K562 (cell line): ENCODE results near the gene TNIK. TPM values are rescaled to one million over a fixed set of nuclear protein-coding genes. Genes with fewer than 3 reads are reported as not detected.

Experiments used
- ATAC-seq: fragments of 200-7000 bp; cut with Tn5 transposase; 3 replicates; pipeline ENCODE4 v1.9.1; 2020; ENCODE audit warnings: moderate library complexity
- BruUV-seq: library from RNA; stranded (reverse); fragments of 400-500 nt; replicated peaks from 2 replicates; lab custom pipeline; 2021; lab: Mats Ljungman, UMichigan
- CTCF ChIA-PET: fragments of 300-600 bp; formaldehyde crosslinking; extraction: SDS; loops from one replicate; lab custom pipeline; 2021; ENCODE audit warnings: low intra/inter-chr PET ratio; lab: Yijun Ruan, JAX
- POLR2A ChIA-PET: fragments of 300-600, 350-650 bp; sonication (Branson Sonifier 250); formaldehyde crosslinking; extraction: SDS; loops from one replicate; lab custom pipeline; 2021; ENCODE audit warnings: antibody characterized with exemption, inconsistent platforms; lab: Yijun Ruan, JAX
- DNase-seq, 4 experiments: peaks; one replicate each; pipeline versions ENCODE4 v3.0.0 to v3.0.0-alpha.2; 2011 to 2018; ENCODE audit warnings: low spot score in 3 of 4, mixed read lengths in 3 of 4; ENCODE audit errors: extremely low read depth in 1 of 4
- FAIRE-seq: peaks from 2 replicates; lab custom pipeline; 2011; peaks lifted over from hg19 to GRCh38; lab: Jason Lieb, UNC
- H2AFZ ChIP-seq: 2 replicates; pipeline ENCODE4 v1.6.0; 2011; ENCODE audit warnings: low read depth, low read length, control low read depth, inconsistent platforms
- H3K27ac ChIP-seq: fragments of 200-600 bp; 3 replicates; pipeline ENCODE4 v1.8.0; 2011; ENCODE audit warnings: low read depth, mild to moderate bottlenecking, control low read depth, inconsistent platforms, low read length, moderate library complexity, mixed read lengths; ENCODE audit errors: extremely low read depth
- H3K27me3 ChIP-seq, 2 experiments: fragments of 300-600 bp in 1 of 2; 2 replicates in 1 of 2; 3 replicates in 1 of 2; pipeline versions ENCODE4 v1.6.0 to v1.8.0; 2011; ENCODE audit warnings: inconsistent platforms in 2 of 2, low read length in 2 of 2, mild to moderate bottlenecking in 1 of 2, mixed read lengths in 1 of 2, moderate library complexity in 1 of 2; ENCODE audit not compliant: control insufficient read depth in 2 of 2, insufficient read depth in 2 of 2
- H3K36me3 ChIP-seq: fragments of 300-600 bp; 3 replicates; pipeline ENCODE4 v1.8.0; 2011; ENCODE audit warnings: mild to moderate bottlenecking, low read length, inconsistent platforms; ENCODE audit not compliant: control insufficient read depth, insufficient read depth
- H3K4me1 ChIP-seq, 2 experiments: fragments of 200-600 bp in 1 of 2; replicated peaks in 1 of 2; 2 replicates in 1 of 2; 3 replicates in 1 of 2; pipeline versions ENCODE4 v1.5.1 to v1.8.0; 2011; ENCODE audit warnings: inconsistent platforms in 2 of 2, low read length in 2 of 2, mild to moderate bottlenecking in 1 of 2, mixed read lengths in 1 of 2, moderate library complexity in 1 of 2; ENCODE audit not compliant: control insufficient read depth in 2 of 2, insufficient read depth in 2 of 2
- H3K4me2 ChIP-seq: 2 replicates; pipeline ENCODE4 v1.6.1; 2011; ENCODE audit warnings: low read length, control low read depth, inconsistent platforms, mixed read lengths; ENCODE audit not compliant: insufficient read depth
- H3K4me3 ChIP-seq: fragments of 200-600 bp; sonication (generic), shearing (Covaris generic); 2 replicates; pipeline ENCODE4 v1.5.1; 2016; ENCODE audit warnings: control low read depth, inconsistent platforms
- H3K79me2 ChIP-seq: fragments of 200-600 bp; 3 replicates; pipeline ENCODE4 v1.8.0; 2011; ENCODE audit warnings: low read length, inconsistent platforms; ENCODE audit not compliant: control insufficient read depth, insufficient read depth
- H3K9ac ChIP-seq, 2 experiments: 2 replicates each; pipeline versions ENCODE4 v1.6.0 to v1.6.1; 2011; ENCODE audit warnings: low read depth in 2 of 2, low read length in 2 of 2, control low read depth in 1 of 2, inconsistent platforms in 1 of 2, mild to moderate bottlenecking in 1 of 2, mixed read lengths in 1 of 2; ENCODE audit not compliant: insufficient read depth in 1 of 2
- H3K9me1 ChIP-seq: one replicate; pipeline ENCODE4 v1.6.0; 2011; ENCODE audit warnings: inconsistent platforms, mild to moderate bottlenecking, low read length, moderate library complexity; ENCODE audit not compliant: control insufficient read depth, insufficient read depth
- H3K9me3 ChIP-seq: replicated peaks from 2 replicates; pipeline ENCODE4 v1.5.1; 2011; ENCODE audit warnings: low read depth, low read length, inconsistent platforms; ENCODE audit not compliant: control insufficient read depth, insufficient read depth
- H4K20me1 ChIP-seq: replicated peaks from 2 replicates; pipeline ENCODE4 v1.6.1; 2011; ENCODE audit warnings: low read length, inconsistent platforms, mixed read lengths; ENCODE audit not compliant: control insufficient read depth, insufficient read depth
- CTBP1 ChIP-seq: fragments of 450-650 bp; IDR thresholded peaks from 2 replicates; pipeline ENCODE4 v1.6.1; 2016; ENCODE audit warnings: borderline replicate concordance
- HSF4 ChIP-seq: fragments of 250-450 bp; sonication (Bioruptor Pico); IDR thresholded peaks from 2 replicates; pipeline ENCODE4 v2.1.2; 2022; ENCODE audit warnings: mild to moderate bottlenecking, moderate library complexity, borderline replicate concordance
- MCM7 ChIP-seq, 2 experiments: fragments of 450-650 bp; IDR thresholded peaks; 2 replicates each; pipeline ENCODE4 v1.6.1; 2016 to 2018
- MECOM ChIP-seq: fragments of 250-450 bp; sonication (Bioruptor Pico); IDR thresholded peaks from 2 replicates; pipeline ENCODE4 v1.8.0; 2022; ENCODE audit warnings: inconsistent platforms
- MEIS2 ChIP-seq: fragments of 450-650 bp; IDR thresholded peaks from 2 replicates; pipeline ENCODE4 v1.6.1; 2014; ENCODE audit warnings: mild to moderate bottlenecking; ENCODE audit not compliant: partially characterized antibody
- PCBP2 ChIP-seq: fragments of 200-400 bp; formaldehyde crosslinking; IDR thresholded peaks from 2 replicates; pipeline ENCODE4 v1.6.1; 2018; ENCODE audit warnings: low read length, low read depth, mild to moderate bottlenecking, moderate library complexity; ENCODE audit not compliant: poor library complexity, severe bottlenecking
- SETDB1 ChIP-seq: IDR thresholded peaks from one replicate; pipeline ENCODE4 v1.6.1; 2012; ENCODE audit warnings: low read length, control low read depth, inconsistent platforms
- TCF3 ChIP-seq: sonication (generic); formaldehyde crosslinking; IDR thresholded peaks from 2 replicates; pipeline ENCODE4 v1.4.0; 2020; ENCODE audit warnings: mild to moderate bottlenecking, missing genetic modification reagents
- YBX1 ChIP-seq: fragments of 450-650 bp; IDR thresholded peaks from 2 replicates; pipeline ENCODE4 v1.7.1; 2016; ENCODE audit warnings: mild to moderate bottlenecking
- ZNF316 ChIP-seq: fragments of 450-650 bp; IDR thresholded peaks from 2 replicates; pipeline ENCODE4 v1.6.1; 2016
- WGBS: fragments of 100-300 bp; shearing (Covaris generic); methylation state at CpG from one replicate; pipeline ENCODE4 v1.1.6; 2016; ENCODE audit warnings: low coverage, mixed read lengths; ENCODE audit not compliant: insufficient coverage; ENCODE audit errors: missing lambda C conversion rate; 5-methylcytosine and 5-hydroxymethylcytosine counted together
- in situ Hi-C: fragments of 300-500 bp; cut with MboI; formaldehyde crosslinking; loops from 4 replicates; pipeline ENCODE4 v1.15.0; 2018; ENCODE audit warnings: inconsistent platforms, mixed read lengths
- intact Hi-C: fragments of 100-400 bp; cut with micrococcal nuclease; formaldehyde crosslinking; loops from 2 replicates; pipeline ENCODE4 v1.14.2; 2022
- polyA plus RNA-seq, 8 experiments: library from polyadenylated mRNA; depleted of rRNA in 4 of 8; stranded (reverse) in 5 of 8; unstranded in 3 of 8; fragments of >200 nt; fragmentation: Nextera tagmentation in 2 of 8; fragmentation: Illumina TruSeq in 1 of 8; extraction: Ambion mirVana in 2 of 8; extraction: Trizol in 1 of 8; gene quantifications; 2 replicates each; pipeline versions ENCODE4 v1.2.1 to v1.2.3, GENCODE V29; 2011 to 2014; ENCODE audit warnings: inconsistent platforms in 1 of 8, missing spikeins in 1 of 8
- total RNA-seq, 7 experiments: library from RNA; depleted of rRNA in 6 of 7; stranded (reverse); fragments of >200 nt in 6 of 7; fragmentation: Illumina TruSeq in 2 of 7; extraction: Trizol in 2 of 7; gene quantifications; 2 replicates each; pipeline versions ENCODE4 v1.2.1 to v1.2.3, GENCODE V29; 2011 to 2021; ENCODE audit warnings: low replicate concordance in 1 of 7
- TF ChIP-seq, protein P1 (sequence below): fragments of 450-650 bp; IDR thresholded peaks from 2 replicates; pipeline ENCODE4 v1.6.1; 2016

Gene TNIK
- total and polyA plus RNA-seq, 9 of the 15 experiments (the other 6 are each of a cell fraction or from before 2014, with no cell fraction given) = 6.6 to 39.0 (median 24.7) TPM

DNA sequence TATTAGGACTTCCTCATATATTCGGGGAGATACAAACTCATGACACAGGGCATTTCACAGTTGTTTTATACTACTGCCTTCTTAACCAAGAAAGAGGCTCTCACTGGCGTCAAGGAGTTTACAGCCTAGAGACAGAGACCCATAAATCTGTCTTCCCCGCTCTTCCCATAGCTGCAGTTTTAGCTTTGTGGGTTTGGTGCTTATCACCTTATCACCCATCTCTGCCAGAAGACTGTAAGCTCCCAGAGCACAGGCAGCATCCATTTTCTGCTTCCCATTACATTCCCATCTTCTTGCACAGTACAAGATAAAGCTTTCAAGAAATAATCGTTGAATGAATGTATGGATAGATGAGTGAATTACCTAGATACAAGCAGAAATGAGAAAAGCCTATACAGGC is 144.3 kb downstream of the TNIK start (continued):
- no peak for TF ChIP-seq SETDB1
- TF ChIP-seq CTBP1 = peak; percentile 73; the same call in 1 of the 2 replicates
- peak; percentile 30 for TF ChIP-seq TCF3 (CRISPR knock-in tag)
- 0 out of 2 replicates have a peak, but pooled peaks have one; percentile 27 for TF ChIP-seq MECOM (CRISPR knock-in tag)
- peak; percentile 71 for TF ChIP-seq ZNF316
- peak; percentile 97 for TF ChIP-seq MEIS2
- TF ChIP-seq, protein P1, sequence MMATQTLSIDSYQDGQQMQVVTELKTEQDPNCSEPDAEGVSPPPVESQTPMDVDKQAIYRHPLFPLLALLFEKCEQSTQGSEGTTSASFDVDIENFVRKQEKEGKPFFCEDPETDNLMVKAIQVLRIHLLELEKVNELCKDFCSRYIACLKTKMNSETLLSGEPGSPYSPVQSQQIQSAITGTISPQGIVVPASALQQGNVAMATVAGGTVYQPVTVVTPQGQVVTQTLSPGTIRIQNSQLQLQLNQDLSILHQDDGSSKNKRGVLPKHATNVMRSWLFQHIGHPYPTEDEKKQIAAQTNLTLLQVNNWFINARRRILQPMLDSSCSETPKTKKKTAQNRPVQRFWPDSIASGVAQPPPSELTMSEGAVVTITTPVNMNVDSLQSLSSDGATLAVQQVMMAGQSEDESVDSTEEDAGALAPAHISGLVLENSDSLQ = peak; percentile 65; the same call in 1 of the 2 replicates
- TF ChIP-seq MCM7 (IDR thresholded peaks at IDR 0.05) = no peak

- H3K36me3 ChIP-seq = no peaks in the 10 kb centered on the region; the same call in 2 of the 3 replicates
- in situ Hi-C loops = no loop called here
- no peak overlapping the region for H3K4me3 ChIP-seq
- CTCF ChIA-PET = no interaction called here
- TF ChIP-seq PCBP2 = no peak
- no peak for TF ChIP-seq HSF4
- no peak for TF ChIP-seq YBX1
- TF ChIP-seq, all 486 proteins: peak for 0
- Histone ChIP-seq H3K27me3 (no peaks in the 10 kb centered on the region), H3K4me2 (no peak overlapping the region), H3K9me1 (no peaks in the 10 kb centered on the region), H4K20me1 (no peaks in the 10 kb centered on the region), H3K79me2 (peaks cover 10% of the 10 kb centered on the region; the same call in 1 of the 3 replicates), H3K9me3 (no peaks in the 10 kb centered on the region; the same call in 1 of the 2 replicates), H3K9ac (no peak overlapping the region), H3K27ac (no peak overlapping the region), H2AFZ (no peak overlapping the region), H3K4me1 (peaks cover 4 to 11% of the 10 kb centered on the region in 2 experiments; a peak in 2 of 5 replicates)
- ATAC-seq (no peak), FAIRE-seq (no peak), DNase-seq (no peak)
- WGBS = 78% methylated on average over 2 of the region's 2 CpGs
- BruUV-seq = no TSS peak
- intact Hi-C loops = no loop called here
- POLR2A ChIA-PET = no interaction called here
Measured at GRCh38 chr3:171315101-171315500, 145.1 kb downstream of the TNIK start.
